H9 (cell line): ENCODE data around the gene LYST. TPM values are rescaled to one million over a fixed set of nuclear protein-coding genes. Genes with fewer than 3 reads are reported as not detected.

Source experiments
- DNase-seq: peaks from one replicate; pipeline ENCODE4 v3.0.0-alpha.2; 2017
- H2AFZ ChIP-seq: one replicate; pipeline ENCODE4 v1.6.1; 2013; ENCODE audit warnings: mild to moderate bottlenecking, low read length, control low read depth, moderate library complexity
- H2AK5ac ChIP-seq: 2 replicates; pipeline ENCODE4 v1.6.1; 2013; ENCODE audit warnings: low read length, control low read depth, mixed read lengths; ENCODE audit not compliant: insufficient read length
- H2BK120ac ChIP-seq: one replicate; pipeline ENCODE4 v1.6.1; 2013; ENCODE audit warnings: low read depth, mild to moderate bottlenecking, low read length, control low read depth, inconsistent platforms; ENCODE audit not compliant: poor library complexity, severe bottlenecking
- H2BK12ac ChIP-seq: 2 replicates; pipeline ENCODE4 v1.6.1; 2013; ENCODE audit warnings: low read length, control low read depth, mixed read lengths, low read depth; ENCODE audit not compliant: insufficient read length
- H2BK15ac ChIP-seq: 2 replicates; pipeline ENCODE4 v1.6.1; 2013; ENCODE audit warnings: low read depth, low read length, control low read depth
- H2BK20ac ChIP-seq: one replicate; pipeline ENCODE4 v1.6.1; 2013; ENCODE audit warnings: low read depth, mild to moderate bottlenecking, low read length, control low read depth, inconsistent platforms; ENCODE audit not compliant: poor library complexity, severe bottlenecking
- H2BK5ac ChIP-seq: 2 replicates; pipeline ENCODE4 v1.6.1; 2013; ENCODE audit warnings: low read length, control low read depth, mixed read lengths; ENCODE audit not compliant: insufficient read length
- H3K14ac ChIP-seq: 2 replicates; pipeline ENCODE4 v1.6.1; 2013; ENCODE audit warnings: low read length, control low read depth; ENCODE audit not compliant: insufficient read depth
- H3K18ac ChIP-seq: 2 replicates; pipeline ENCODE4 v1.6.1; 2013; ENCODE audit warnings: low read depth, mild to moderate bottlenecking, mixed read lengths, low read length, control low read depth; ENCODE audit not compliant: insufficient read length
- H3K23ac ChIP-seq: 2 replicates; pipeline ENCODE4 v1.6.1; 2013; ENCODE audit warnings: low read length, control low read depth, mixed read lengths, low read depth; ENCODE audit not compliant: insufficient read length
- H3K23me2 ChIP-seq: 2 replicates; pipeline ENCODE4 v1.6.1; 2013; ENCODE audit warnings: low read depth, mild to moderate bottlenecking, mixed read lengths, low read length, control low read depth; ENCODE audit not compliant: insufficient read length, poor library complexity, severe bottlenecking
- H3K27ac ChIP-seq: 2 replicates; pipeline ENCODE4 v1.5.1; 2013; ENCODE audit warnings: low read length, control low read depth, mixed read lengths, low read depth; ENCODE audit not compliant: insufficient read length
- H3K27me3 ChIP-seq: 2 replicates; pipeline ENCODE4 v1.6.1; 2013; ENCODE audit warnings: low read length, control low read depth, inconsistent platforms; ENCODE audit not compliant: insufficient read depth
- H3K4ac ChIP-seq: 2 replicates; pipeline ENCODE4 v1.6.1; 2013; ENCODE audit warnings: low read depth, mild to moderate bottlenecking, control low read depth, inconsistent platforms, low read length, moderate library complexity
- H3K4me1 ChIP-seq: 2 replicates; pipeline ENCODE4 v1.6.1; 2013; ENCODE audit warnings: low read length, control low read depth, inconsistent platforms; ENCODE audit not compliant: insufficient read depth
- H3K4me2 ChIP-seq: 2 replicates; pipeline ENCODE4 v1.6.1; 2013; ENCODE audit warnings: low read length, control low read depth, mixed read lengths; ENCODE audit not compliant: insufficient read length, insufficient read depth
- H3K56ac ChIP-seq: 2 replicates; pipeline ENCODE4 v1.6.1; 2013; ENCODE audit warnings: low read depth, mild to moderate bottlenecking, mixed read lengths, low read length, control low read depth; ENCODE audit not compliant: insufficient read length
- H3K79me1 ChIP-seq: 2 replicates; pipeline ENCODE4 v1.6.1; 2013; ENCODE audit warnings: low read depth, mild to moderate bottlenecking, moderate library complexity, low read length, control low read depth, inconsistent platforms; ENCODE audit not compliant: insufficient read depth, poor library complexity, severe bottlenecking
- H3K79me2 ChIP-seq: 2 replicates; pipeline ENCODE4 v1.6.1; 2013; ENCODE audit warnings: low read length, control low read depth, inconsistent platforms; ENCODE audit not compliant: insufficient read depth
- H3K9ac ChIP-seq: 2 replicates; pipeline ENCODE4 v1.6.1; 2013; ENCODE audit warnings: low read length, control low read depth, mixed read lengths; ENCODE audit not compliant: insufficient read length; ENCODE audit errors: extremely low read depth
- H3K9me3 ChIP-seq: one replicate; pipeline ENCODE4 v1.6.1; 2013; ENCODE audit warnings: low read depth, low read length, inconsistent platforms; ENCODE audit not compliant: control insufficient read depth
- H3T11ph ChIP-seq: one replicate; pipeline ENCODE4 v1.6.1; 2013; ENCODE audit warnings: mild to moderate bottlenecking, low read length, control low read depth, inconsistent platforms
- H4K20me1 ChIP-seq: one replicate; pipeline ENCODE4 v1.6.1; 2013; ENCODE audit not compliant: control insufficient read depth, insufficient read length, insufficient read depth
- H4K5ac ChIP-seq: 2 replicates; pipeline ENCODE4 v1.6.1; 2013; ENCODE audit warnings: low read depth, mild to moderate bottlenecking, mixed read lengths, low read length, control low read depth; ENCODE audit not compliant: insufficient read length
- H4K8ac ChIP-seq: replicated peaks from 2 replicates; pipeline ENCODE4 v1.6.1; 2013; ENCODE audit warnings: low read length, control low read depth, mixed read lengths, low read depth; ENCODE audit not compliant: insufficient read length
- H4K91ac ChIP-seq: 2 replicates; pipeline ENCODE4 v1.6.1; 2013; ENCODE audit warnings: low read depth, mild to moderate bottlenecking, moderate library complexity, mixed read lengths, low read length, control low read depth; ENCODE audit not compliant: insufficient read length
- H3K27ac Mint-ChIP-seq, 3 experiments: 2 replicates in 2 of 3; 3 replicates in 1 of 3; pipeline ENCODE4 v1.8.0; 2020 to 2021; ENCODE audit warnings: mixed read lengths in 3 of 3, mild to moderate bottlenecking in 1 of 3, moderate library complexity in 1 of 3
- H3K27me3 Mint-ChIP-seq: 2 replicates; pipeline ENCODE4 v1.8.0; 2021; ENCODE audit warnings: low read depth, mild to moderate bottlenecking, moderate library complexity, mixed read lengths
- H3K36me3 Mint-ChIP-seq, 3 experiments: 2 replicates in 2 of 3; 3 replicates in 1 of 3; pipeline ENCODE4 v1.8.0; 2020 to 2021; ENCODE audit warnings: low read depth in 3 of 3, mixed read lengths in 3 of 3; ENCODE audit not compliant: insufficient read depth in 1 of 3
- H3K4me1 Mint-ChIP-seq, 2 experiments: 2 replicates each; pipeline ENCODE4 v1.8.0; 2020; ENCODE audit warnings: mixed read lengths in 2 of 2
- H3K4me3 Mint-ChIP-seq, 2 experiments: 2 replicates in 1 of 2; 3 replicates in 1 of 2; pipeline ENCODE4 v1.8.0; 2020 to 2021; ENCODE audit warnings: mild to moderate bottlenecking in 2 of 2, mixed read lengths in 2 of 2, moderate library complexity in 1 of 2
- H3K9me3 Mint-ChIP-seq, 2 experiments: 2 replicates in 1 of 2; 3 replicates in 1 of 2; pipeline ENCODE4 v1.8.0; 2020; ENCODE audit warnings: mild to moderate bottlenecking in 2 of 2, mixed read lengths in 2 of 2, moderate library complexity in 1 of 2
- WGBS: extraction: QIAGEN DNeasy Blood & Tissue Kit; methylation state at CpG from one replicate; pipeline ENCODE4 v1.1.7; 2013; ENCODE audit warnings: missing lambda C conversion rate, low lambda C conversion rate, mixed read lengths; ENCODE audit not compliant: insufficient read length; ENCODE audit errors: extremely low coverage; 5-methylcytosine and 5-hydroxymethylcytosine counted together
- total RNA-seq: library from RNA; stranded (reverse); gene quantifications from 2 replicates; pipeline ENCODE4 v1.2.1, GENCODE V29; 2021
- TF ChIP-seq, protein P1 (sequence below): fragments of 200-600 bp; sonication (generic); conservative IDR thresholded peaks from 3 replicates; pipeline ENCODE4 v1.8.0; 2021; ENCODE audit warnings: antibody characterized with exemption, mild to moderate bottlenecking

LYST gene
- total RNA-seq, 1 experiment from 2014 or later: 0.13 TPM

DNA sequence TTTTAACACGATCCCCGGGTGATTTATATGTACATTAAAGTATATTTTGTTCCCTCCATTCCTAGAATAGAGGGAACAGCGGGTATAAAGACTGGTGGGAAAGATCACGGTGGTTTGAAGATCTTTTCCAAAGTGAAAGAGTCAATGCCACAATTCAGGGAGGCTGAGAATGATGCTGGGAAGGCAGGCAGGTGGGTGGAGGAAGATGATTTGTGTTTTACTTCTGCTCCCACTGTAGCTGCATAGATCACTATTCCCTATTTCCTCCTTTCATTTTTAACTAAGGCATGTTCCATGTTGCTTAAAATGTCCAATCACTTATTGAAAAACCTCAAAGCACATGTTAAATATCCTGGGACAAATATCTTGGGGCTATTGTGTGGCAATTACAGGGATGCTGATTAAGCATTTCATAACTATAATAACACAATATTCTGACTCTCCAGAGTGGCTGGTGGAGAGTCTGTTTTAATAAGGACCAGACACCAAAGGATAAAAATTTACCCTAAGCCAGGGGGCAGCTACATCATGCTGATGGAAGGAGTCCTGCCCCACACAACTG, 8.4 kb upstream of the LYST start:
- TF ChIP-seq, protein P1, sequence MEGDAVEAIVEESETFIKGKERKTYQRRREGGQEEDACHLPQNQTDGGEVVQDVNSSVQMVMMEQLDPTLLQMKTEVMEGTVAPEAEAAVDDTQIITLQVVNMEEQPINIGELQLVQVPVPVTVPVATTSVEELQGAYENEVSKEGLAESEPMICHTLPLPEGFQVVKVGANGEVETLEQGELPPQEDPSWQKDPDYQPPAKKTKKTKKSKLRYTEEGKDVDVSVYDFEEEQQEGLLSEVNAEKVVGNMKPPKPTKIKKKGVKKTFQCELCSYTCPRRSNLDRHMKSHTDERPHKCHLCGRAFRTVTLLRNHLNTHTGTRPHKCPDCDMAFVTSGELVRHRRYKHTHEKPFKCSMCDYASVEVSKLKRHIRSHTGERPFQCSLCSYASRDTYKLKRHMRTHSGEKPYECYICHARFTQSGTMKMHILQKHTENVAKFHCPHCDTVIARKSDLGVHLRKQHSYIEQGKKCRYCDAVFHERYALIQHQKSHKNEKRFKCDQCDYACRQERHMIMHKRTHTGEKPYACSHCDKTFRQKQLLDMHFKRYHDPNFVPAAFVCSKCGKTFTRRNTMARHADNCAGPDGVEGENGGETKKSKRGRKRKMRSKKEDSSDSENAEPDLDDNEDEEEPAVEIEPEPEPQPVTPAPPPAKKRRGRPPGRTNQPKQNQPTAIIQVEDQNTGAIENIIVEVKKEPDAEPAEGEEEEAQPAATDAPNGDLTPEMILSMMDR: no peak
- Mint-ChIP-seq H3K4me1 (no peaks in the 10 kb centered on the region), H3K9me3 (no peaks in the 10 kb centered on the region), H3K4me3 (no peak overlapping the region), H3K27ac (no peak overlapping the region), H3K27me3 (peaks cover 27% of the 10 kb centered on the region), H3K36me3 (no peaks in the 10 kb centered on the region)
- H4K8ac ChIP-seq: no peak overlapping the region
- no peak overlapping the region for H2BK20ac ChIP-seq
- no peaks in the 10 kb centered on the region for H3K79me1 ChIP-seq
- H2BK12ac ChIP-seq: no peak overlapping the region
- no peak overlapping the region for H3K4ac ChIP-seq
- no peak overlapping the region for H3K18ac ChIP-seq
- no peaks in the 10 kb centered on the region for H3K79me2 ChIP-seq
- no peak overlapping the region for H3K9ac ChIP-seq
- no peak overlapping the region for H4K91ac ChIP-seq
- no peaks in the 10 kb centered on the region for H3K27me3 ChIP-seq
- no peak overlapping the region for H2BK120ac ChIP-seq
- H4K5ac ChIP-seq: no peak overlapping the region
- no peak overlapping the region for H3T11ph ChIP-seq
- H4K20me1 ChIP-seq: no peaks in the 10 kb centered on the region
- H3K27ac ChIP-seq: no peak overlapping the region
- no peak overlapping the region for H3K4me2 ChIP-seq
- no peak overlapping the region for H2AFZ ChIP-seq
- WGBS: no CpG with 5 or more reads among the region's 4 CpGs
- H3K23ac ChIP-seq: no peak overlapping the region
- H3K23me2 ChIP-seq: no peaks in the 10 kb centered on the region
- H3K56ac ChIP-seq: no peak overlapping the region
- H3K4me1 ChIP-seq: no peaks in the 10 kb centered on the region
- no peak overlapping the region for H2BK15ac ChIP-seq
- DNase-seq: no peak
- no peak overlapping the region for H2BK5ac ChIP-seq
- no peak overlapping the region for H3K14ac ChIP-seq
- H2AK5ac ChIP-seq: no peak overlapping the region
- H3K9me3 ChIP-seq: no peaks in the 10 kb centered on the region
